IMR-90 (cell line): Measurements from ENCODE around the gene NCKAP5. TPM values are rescaled to one million over a fixed set of nuclear protein-coding genes. Genes with fewer than 3 reads are reported as not detected.

Experiments used
- ATAC-seq: fragments of 200-7000 bp; cut with Tn5 transposase; 2 replicates; pipeline ENCODE4 v1.9.1; 2020; ENCODE audit warnings: low read depth, mild to moderate bottlenecking, moderate library complexity
- BruUV-seq: library from RNA; stranded (reverse); fragments of 400-500 nt; replicated peaks from 2 replicates; lab custom pipeline; 2021; lab: Mats Ljungman, UMichigan
- CTCF ChIA-PET: fragments of 300-600 bp; formaldehyde crosslinking; extraction: SDS; loops from one replicate; lab custom pipeline; 2021; ENCODE audit warnings: antibody characterized with exemption; lab: Yijun Ruan, JAX
- POLR2A ChIA-PET: fragments of 300-600 bp; sonication (Branson Sonifier 250); formaldehyde crosslinking; loops from one replicate; lab custom pipeline; 2022; ENCODE audit warnings: antibody characterized with exemption; ENCODE audit not compliant: unreplicated experiment; lab: Charles Lee
- DNase-seq: peaks from one replicate; pipeline ENCODE4 v3.0.0; 2013
- H2AFZ ChIP-seq: replicated peaks from 2 replicates; pipeline ENCODE3; 2013; ENCODE audit warnings: low read length, mild to moderate bottlenecking; ENCODE audit not compliant: poor library complexity
- H2AK5ac ChIP-seq: 2 replicates; pipeline ENCODE4 v1.6.1; 2013; ENCODE audit warnings: low read depth, low read length, inconsistent platforms
- H2AK9ac ChIP-seq: replicated peaks from 2 replicates; pipeline ENCODE3; 2013; ENCODE audit warnings: mild to moderate bottlenecking, low read depth, low read length, moderate library complexity; ENCODE audit not compliant: poor library complexity
- H2BK120ac ChIP-seq: 2 replicates; pipeline ENCODE4 v1.6.1; 2013; ENCODE audit warnings: low read depth, low read length, inconsistent platforms
- H2BK15ac ChIP-seq: 3 replicates; pipeline ENCODE4 v1.6.1; 2013; ENCODE audit warnings: low read depth, low read length, inconsistent platforms
- H2BK20ac ChIP-seq: 2 replicates; pipeline ENCODE4 v1.6.1; 2013; ENCODE audit warnings: low read depth, mild to moderate bottlenecking, inconsistent platforms, low read length, moderate library complexity
- H2BK5ac ChIP-seq: 2 replicates; pipeline ENCODE4 v1.6.1; 2013; ENCODE audit warnings: mild to moderate bottlenecking, low read depth, low read length, inconsistent platforms; ENCODE audit not compliant: poor library complexity, severe bottlenecking
- H3K14ac ChIP-seq: replicated peaks from 2 replicates; pipeline ENCODE4 v1.6.1; 2013; ENCODE audit warnings: low read depth, low read length, inconsistent platforms
- H3K18ac ChIP-seq: 2 replicates; pipeline ENCODE4 v1.6.1; 2013; ENCODE audit warnings: low read depth, low read length, control low read depth
- H3K23ac ChIP-seq: 2 replicates; pipeline ENCODE4 v1.6.1; 2013; ENCODE audit warnings: low read depth, low read length, inconsistent platforms
- H3K27ac ChIP-seq: 2 replicates; pipeline ENCODE4 v1.5.1; 2013; ENCODE audit warnings: mild to moderate bottlenecking, control low read depth, low read length; ENCODE audit not compliant: insufficient read depth
- H3K27me3 ChIP-seq: 2 replicates; pipeline ENCODE4 v1.6.1; 2013; ENCODE audit warnings: low read length; ENCODE audit not compliant: control insufficient read depth, insufficient read depth
- H3K36me3 ChIP-seq: 2 replicates; pipeline ENCODE4 v1.6.1; 2013; ENCODE audit warnings: low read length, mixed read lengths; ENCODE audit not compliant: control insufficient read depth, insufficient read depth
- H3K4ac ChIP-seq: 2 replicates; pipeline ENCODE4 v1.6.1; 2013; ENCODE audit warnings: low read depth, low read length, inconsistent platforms
- H3K4me1 ChIP-seq: 2 replicates; pipeline ENCODE4 v1.6.1; 2013; ENCODE audit warnings: low read length, mixed read lengths; ENCODE audit not compliant: control insufficient read depth, insufficient read depth
- H3K4me2 ChIP-seq: 2 replicates; pipeline ENCODE4 v1.6.1; 2013; ENCODE audit warnings: low read depth, mild to moderate bottlenecking, control low read depth, low read length, moderate library complexity
- H3K4me3 ChIP-seq: 2 replicates; pipeline ENCODE4 v1.5.1; 2013; ENCODE audit warnings: low read depth, mild to moderate bottlenecking, control low read depth, low read length, moderate library complexity; ENCODE audit not compliant: insufficient read depth
- H3K56ac ChIP-seq: 2 replicates; pipeline ENCODE4 v1.6.1; 2013; ENCODE audit warnings: low read length, inconsistent platforms; ENCODE audit not compliant: insufficient read depth; ENCODE audit errors: extremely low read depth
- H3K79me1 ChIP-seq, 2 experiments: 2 replicates each; pipeline ENCODE4 v1.6.1; 2013; ENCODE audit warnings: low read length in 2 of 2, inconsistent platforms in 1 of 2, low read depth in 1 of 2
- H3K9ac ChIP-seq: 2 replicates; pipeline ENCODE4 v1.6.1; 2013; ENCODE audit warnings: low read depth, low read length, control low read depth
- H3K9me1 ChIP-seq: 2 replicates; pipeline ENCODE4 v1.6.1; 2013; ENCODE audit warnings: low read length, inconsistent platforms; ENCODE audit not compliant: insufficient read depth
- H3K9me3 ChIP-seq: 2 replicates; pipeline ENCODE4 v1.6.1; 2013; ENCODE audit warnings: low read length; ENCODE audit not compliant: control insufficient read depth, insufficient read depth
- H4K20me1 ChIP-seq: 2 replicates; pipeline ENCODE4 v1.6.1; 2013; ENCODE audit warnings: low read length, inconsistent platforms; ENCODE audit not compliant: insufficient read depth
- H4K5ac ChIP-seq: 2 replicates; pipeline ENCODE4 v1.6.1; 2013; ENCODE audit warnings: mild to moderate bottlenecking, low read depth, low read length, control low read depth
- H4K8ac ChIP-seq, 2 experiments: 2 replicates each; pipeline ENCODE4 v1.6.1; 2013; ENCODE audit warnings: low read depth in 2 of 2, low read length in 2 of 2, control low read depth in 1 of 2, inconsistent platforms in 1 of 2
- H4K91ac ChIP-seq: 2 replicates; pipeline ENCODE4 v1.6.1; 2013; ENCODE audit warnings: low read depth, low read length, inconsistent platforms; ENCODE audit not compliant: insufficient read depth
- CEBPB ChIP-seq: IDR thresholded peaks from 2 replicates; pipeline ENCODE4 v1.6.1; 2012; ENCODE audit warnings: low read depth, low read length, improper control_type of control experiment
- CTCF ChIP-seq: conservative IDR thresholded peaks from 2 replicates; pipeline ENCODE4 v1.5.1; 2012; ENCODE audit warnings: mild to moderate bottlenecking, low read depth, low read length, improper control_type of control experiment
- FOS ChIP-seq: fragments of 150-350 bp; IDR thresholded peaks from 2 replicates; pipeline ENCODE4 v1.6.1; 2016; ENCODE audit warnings: low read depth, low read length
- MAFK ChIP-seq: IDR thresholded peaks from 2 replicates; pipeline ENCODE4 v1.6.1; 2012; ENCODE audit warnings: low read depth, low read length, improper control_type of control experiment
- MAZ ChIP-seq: IDR thresholded peaks from 2 replicates; pipeline ENCODE4 v1.6.1; 2012; ENCODE audit warnings: low read depth, mild to moderate bottlenecking, low read length, improper control_type of control experiment, moderate library complexity, borderline replicate concordance
- NFE2L2 ChIP-seq: fragments of 150-350 bp; IDR thresholded peaks from 2 replicates; pipeline ENCODE4 v1.6.1; 2016; ENCODE audit warnings: low read depth, mild to moderate bottlenecking, low read length
- RAD21 ChIP-seq: IDR thresholded peaks from 2 replicates; pipeline ENCODE4 v1.6.1; 2012; ENCODE audit warnings: low read length, improper control_type of control experiment
- RFX5 ChIP-seq: IDR thresholded peaks from 2 replicates; pipeline ENCODE4 v1.8.0; 2012; ENCODE audit warnings: low read depth, mild to moderate bottlenecking, low read length, moderate library complexity
- SMC3 ChIP-seq: fragments of 150-350 bp; IDR thresholded peaks from 2 replicates; pipeline ENCODE4 v1.6.1; 2016; ENCODE audit warnings: low read depth, mild to moderate bottlenecking, antibody characterized with exemption, low read length, moderate library complexity
- WGBS, 2 experiments: methylation state at CpG; one replicate each; pipeline versions ENCODE4 v1.1.5 to v1.1.7; 2013; ENCODE audit warnings: missing lambda C conversion rate in 2 of 2; ENCODE audit not compliant: insufficient read length in 1 of 2; ENCODE audit errors: extremely low coverage in 2 of 2; 5-methylcytosine and 5-hydroxymethylcytosine counted together
- dilution Hi-C: fragments of 300-500 bp; cut with HindIII; formaldehyde crosslinking; loops from one replicate; pipeline ENCODE4 v1.14.3; 2018; ENCODE audit warnings: low sequenced_read_pairs; ENCODE audit not compliant: unreplicated experiment
- in situ Hi-C: fragments of 300-500 bp; cut with MboI; formaldehyde crosslinking; loops from 3 replicates; pipeline ENCODE4 v1.14.3; 2019; ENCODE audit warnings: low sequenced_read_pairs, inconsistent platforms, mixed read lengths
- intact Hi-C: fragments of 100-400 bp; cut with micrococcal nuclease; formaldehyde crosslinking; loops from 2 replicates; pipeline ENCODE4 v1.10.0; 2022
- polyA plus RNA-seq, 3 experiments: library from polyadenylated mRNA; depleted of rRNA; stranded (reverse); fragments of >200 nt; gene quantifications; 2 replicates each; pipeline ENCODE4 v1.2.3, GENCODE V29; 2012; ENCODE audit warnings: low replicate concordance in 1 of 3
- total RNA-seq: library from RNA; depleted of rRNA; stranded (reverse); fragments of >200 nt; gene quantifications from 2 replicates; pipeline ENCODE4 v1.2.3, GENCODE V29; 2012
- TF ChIP-seq, protein P1 (sequence below): fragments of 150-350 bp; IDR thresholded peaks from 2 replicates; pipeline ENCODE4 v1.6.1; 2017; ENCODE audit warnings: mild to moderate bottlenecking, antibody characterized with exemption, low read length, low read depth

Gene NCKAP5
- total and polyA plus RNA-seq, 2 of the 4 experiments (the other 2 are of a cell fraction) = 2.7 to 3.9 TPM

DNA sequence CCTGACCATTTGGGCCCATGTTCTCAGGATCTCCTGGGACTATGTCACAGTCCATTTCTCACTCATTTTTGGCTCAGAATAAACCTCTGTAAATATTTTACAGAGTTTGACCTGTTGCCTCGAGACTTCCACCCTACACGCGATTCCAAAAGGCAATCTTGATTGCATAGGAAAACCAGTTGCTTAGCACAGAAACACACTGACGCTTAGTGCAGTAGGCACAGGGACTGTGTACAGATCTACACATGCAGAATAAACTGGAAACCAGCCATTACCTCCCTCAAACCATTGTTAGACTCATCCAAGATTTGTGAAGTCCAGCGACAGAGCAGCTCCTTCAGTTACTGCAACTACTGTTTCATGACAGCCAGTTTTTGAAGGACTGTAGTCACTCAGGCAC is 73.0 kb downstream of the NCKAP5 start:
- dilution Hi-C loops = no loop called here
- Histone ChIP-seq H3K9me3 (no peaks in the 10 kb centered on the region), H3K4me1 (peaks cover 15% of the 10 kb centered on the region), H4K20me1 (no peaks in the 10 kb centered on the region), H3K9me1 (peaks cover 7% of the 10 kb centered on the region), H3K27me3 (no peaks in the 10 kb centered on the region), H3K14ac (no peak overlapping the region; the same call in 1 of the 2 replicates), H2BK120ac (peak overlapping the region; percentile 35), H3K4ac (peak overlapping the region; percentile 14), H4K91ac (peak overlapping the region; percentile 37; the same call in 1 of the 2 replicates), H3K27ac (no peak overlapping the region), H2BK5ac (no peak overlapping the region), H3K36me3 (no peaks in the 10 kb centered on the region), H2BK20ac (peak overlapping the region; percentile 7), H2AFZ (no peak overlapping the region), H3K23ac (0 out of 2 replicates have a peak overlapping the region, but pooled peaks have one; percentile 1), H2AK9ac (no peak overlapping the region), H4K8ac (0 out of 4 replicates have a peak overlapping the region, but pooled peaks of 1 of the 2 experiments have one; percentile 41), H3K4me2 (no peak overlapping the region), H3K79me1 (peaks cover 2 to 3% of the 10 kb centered on the region in 2 experiments; a peak in 2 of 4 replicates), H3K9ac (no peak overlapping the region), H3K4me3 (no peak overlapping the region), H2AK5ac (peak overlapping the region; percentile 52; the same call in 1 of the 2 replicates), H4K5ac (peak overlapping the region; percentile 68), H2BK15ac (peak overlapping the region; percentile 8; the same call in 1 of the 3 replicates), H3K18ac (peak overlapping the region; percentile 78; the same call in 1 of the 2 replicates), H3K56ac (no peak overlapping the region)
- TF ChIP-seq RAD21 (no peak), MAZ (no peak), CTCF (no peak), SMC3 (no peak), CEBPB (no peak), MAFK (no peak), RFX5 (no peak), FOS (no peak), NFE2L2 (no peak)
- TF ChIP-seq, protein P1, sequence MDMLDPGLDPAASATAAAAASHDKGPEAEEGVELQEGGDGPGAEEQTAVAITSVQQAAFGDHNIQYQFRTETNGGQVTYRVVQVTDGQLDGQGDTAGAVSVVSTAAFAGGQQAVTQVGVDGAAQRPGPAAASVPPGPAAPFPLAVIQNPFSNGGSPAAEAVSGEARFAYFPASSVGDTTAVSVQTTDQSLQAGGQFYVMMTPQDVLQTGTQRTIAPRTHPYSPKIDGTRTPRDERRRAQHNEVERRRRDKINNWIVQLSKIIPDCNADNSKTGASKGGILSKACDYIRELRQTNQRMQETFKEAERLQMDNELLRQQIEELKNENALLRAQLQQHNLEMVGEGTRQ = no peak
- intact Hi-C loops = loop anchor here (10.0 kb wide), 1 partner anchor 150 kb away; no protein-coding TSS in a partner anchor
- DNase-seq (no peak), ATAC-seq (no peak)
- WGBS, 2 experiments = no CpG with 5 or more reads among the region's 5 CpGs
- POLR2A ChIA-PET = no interaction called here
- BruUV-seq = no TSS peak
- CTCF ChIA-PET = no interaction called here
- in situ Hi-C loops = no loop called here
